Nephron progenitor cell (in vitro differentiated cells): ENCODE data around the gene MAP3K12.

Source experiments
- DNase-seq: peaks from one replicate; pipeline ENCODE4 v3.0.0; 2021
- H3K27ac Mint-ChIP-seq: 2 replicates; pipeline ENCODE4 v1.8.0; 2021; ENCODE audit warnings: mild to moderate bottlenecking, moderate library complexity, mixed read lengths
- H3K27me3 Mint-ChIP-seq: 2 replicates; pipeline ENCODE4 v1.8.0; 2021; ENCODE audit warnings: mild to moderate bottlenecking, low read depth, mixed read lengths; ENCODE audit not compliant: poor library complexity
- H3K36me3 Mint-ChIP-seq: 2 replicates; pipeline ENCODE4 v1.8.0; 2021; ENCODE audit warnings: low read depth, mixed read lengths
- H3K4me1 Mint-ChIP-seq: 2 replicates; pipeline ENCODE4 v1.8.0; 2021; ENCODE audit warnings: mixed read lengths
- H3K4me3 Mint-ChIP-seq: 2 replicates; pipeline ENCODE4 v1.8.0; 2021; ENCODE audit warnings: mild to moderate bottlenecking, moderate library complexity, mixed read lengths
- H3K9me3 Mint-ChIP-seq: 2 replicates; pipeline ENCODE4 v1.8.0; 2021; ENCODE audit warnings: mild to moderate bottlenecking, moderate library complexity, mixed read lengths
- CTCF ChIP-seq: fragments of 200-600 bp; sonication (generic); IDR thresholded peaks from 2 replicates; pipeline ENCODE4 v1.5.0; 2021; ENCODE audit warnings: antibody characterized with exemption

MAP3K12 gene

GRCh38 chr12:53506450-53506785 is 7.2 kb upstream of the MAP3K12 start:
- no peak for TF ChIP-seq CTCF
- no peak overlapping the region for H3K27ac Mint-ChIP-seq

GRCh38 chr12:53505555-53506449 is 6.5 kb upstream of the MAP3K12 start:
- Mint-ChIP-seq H3K27ac (no peak overlapping the region), H3K27me3 (peaks cover 4% of the 10 kb centered on the region), H3K4me1 (peaks cover 17% of the 10 kb centered on the region), H3K36me3 (peaks cover 11% of the 10 kb centered on the region), H3K9me3 (no peaks in the 10 kb centered on the region), H3K4me3 (no peak overlapping the region)
- no peak for TF ChIP-seq CTCF
- DNase-seq, result no peak

More at GRCh38 chr12:53506450-53506785, 7.2 kb upstream of the MAP3K12 start:
- DNase-seq, result no peak
- H3K9me3 Mint-ChIP-seq, result no peaks in the 10 kb centered on the region
- peaks cover 17% of the 10 kb centered on the region for H3K4me1 Mint-ChIP-seq
- H3K4me3 Mint-ChIP-seq, result no peak overlapping the region
- H3K36me3 Mint-ChIP-seq, result peaks cover 13% of the 10 kb centered on the region
- peaks cover 4% of the 10 kb centered on the region for H3K27me3 Mint-ChIP-seq

GRCh38 chr12:53505086-53505485 is 5.8 kb upstream of the MAP3K12 start:
- H3K27ac Mint-ChIP-seq, result peak overlapping the region; percentile 82
- H3K27me3 Mint-ChIP-seq, result peaks cover 4% of the 10 kb centered on the region
- H3K36me3 Mint-ChIP-seq, result peaks cover 11% of the 10 kb centered on the region
- peaks cover 21% of the 10 kb centered on the region for H3K4me1 Mint-ChIP-seq
- DNase-seq, result no peak
- H3K4me3 Mint-ChIP-seq, result no peak overlapping the region
- TF ChIP-seq CTCF, result no peak
- no peaks in the 10 kb centered on the region for H3K9me3 Mint-ChIP-seq

- Mint-ChIP-seq H3K4me3 (no peak overlapping the region), H3K27me3 (peaks cover 4% of the 10 kb centered on the region), H3K4me1 (peaks cover 26% of the 10 kb centered on the region), H3K27ac (peak overlapping the region; percentile 82), H3K36me3 (peaks cover 11% of the 10 kb centered on the region), H3K9me3 (no peaks in the 10 kb centered on the region)
- DNase-seq, result no peak
- no peak for TF ChIP-seq CTCF
Measured at GRCh38 chr12:53504004-53504920, 5.0 kb upstream of the MAP3K12 start.

GRCh38 chr12:53502983-53503728 is 3.9 kb upstream of the MAP3K12 start:
- peaks cover 4% of the 10 kb centered on the region for H3K27me3 Mint-ChIP-seq
- TF ChIP-seq CTCF, result no peak
- no peak for DNase-seq
- no peaks in the 10 kb centered on the region for H3K9me3 Mint-ChIP-seq
- H3K4me3 Mint-ChIP-seq, result peak overlapping the region; percentile 56
- H3K36me3 Mint-ChIP-seq, result peaks cover 11% of the 10 kb centered on the region
- peak overlapping the region; percentile 82 for H3K27ac Mint-ChIP-seq
- H3K4me1 Mint-ChIP-seq, result peaks cover 32% of the 10 kb centered on the region
